UCSD-AML1 (cell line): Measurements from ENCODE around the gene WWOX.
"Not testable (repeated sequence)": the region's sequence is repeated elsewhere in the genome, so short reads cannot be mapped to it uniquely, and the experiment has no call there.

Experiments
- DNase-seq: peaks from one replicate; lab custom pipeline; 2025; ENCODE audit not compliant: unreplicated experiment; lab: John Stamatoyannopoulos, UW

WWOX gene

GRCh38 chr16:78667675-78668074 lies 568.2 kb downstream of the WWOX start:
- no peak for DNase-seq

GRCh38 chr16:78668393-78668792 lies 568.9 kb downstream of the WWOX start:
- no peak for DNase-seq

DNA sequence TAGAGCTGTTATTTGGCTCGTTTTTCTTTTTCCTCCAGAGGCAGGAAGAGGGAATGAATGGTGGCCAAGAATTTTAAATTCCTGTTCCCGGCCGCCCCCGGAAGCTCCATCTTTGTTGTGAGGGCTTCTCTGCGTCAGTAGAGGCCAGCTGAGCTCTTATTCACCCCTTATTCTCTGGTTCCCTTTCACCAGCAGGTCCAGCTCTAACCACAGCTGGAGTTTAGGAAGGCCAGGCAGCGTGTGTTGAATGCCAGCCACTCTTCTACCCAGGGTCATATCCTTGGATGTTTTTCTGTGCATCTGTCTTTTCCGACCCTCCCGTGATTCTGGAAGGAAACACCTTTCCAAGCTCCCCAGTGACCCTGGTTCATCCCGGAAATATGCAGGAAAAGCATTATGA lies 570.5 kb downstream of the WWOX start:
- DNase-seq = no peak

DNA sequence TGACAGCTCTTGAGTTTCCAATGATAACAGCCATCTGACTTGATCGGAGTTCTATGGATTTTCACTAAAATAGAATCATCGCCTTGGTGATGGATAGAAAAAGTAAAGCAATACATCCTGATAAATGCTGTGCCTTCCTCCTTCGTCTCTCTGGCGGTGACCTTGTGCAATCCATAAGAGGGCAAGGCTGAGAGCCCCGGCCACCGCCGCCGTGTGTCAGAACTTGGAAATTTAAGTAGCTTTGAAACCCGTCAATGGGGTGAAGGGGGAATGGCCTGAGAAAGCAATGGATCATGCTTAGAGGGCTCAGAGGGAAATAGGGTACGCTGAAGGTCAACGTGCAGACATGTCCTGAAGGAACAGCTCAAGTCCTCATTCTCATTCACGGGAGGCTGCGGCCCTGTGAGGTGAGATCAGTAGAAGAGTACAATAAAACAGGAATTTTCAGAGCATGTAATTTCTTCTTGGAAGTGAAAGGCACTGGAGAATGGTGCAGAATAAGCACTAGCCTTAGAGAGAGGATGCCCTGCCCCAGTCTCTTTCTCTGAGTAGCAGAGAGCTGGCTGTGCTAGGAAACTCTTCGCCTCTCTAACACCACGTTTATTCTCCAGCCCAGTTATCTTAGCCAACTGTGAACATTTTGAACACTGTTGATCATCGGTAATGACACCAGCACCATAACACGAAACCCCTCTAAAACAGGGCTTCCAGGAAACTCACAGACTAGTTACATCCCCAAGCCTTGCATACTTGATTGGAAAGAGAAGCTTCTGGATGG lies 573.5 kb downstream of the WWOX start:
- no peak for DNase-seq

DNA sequence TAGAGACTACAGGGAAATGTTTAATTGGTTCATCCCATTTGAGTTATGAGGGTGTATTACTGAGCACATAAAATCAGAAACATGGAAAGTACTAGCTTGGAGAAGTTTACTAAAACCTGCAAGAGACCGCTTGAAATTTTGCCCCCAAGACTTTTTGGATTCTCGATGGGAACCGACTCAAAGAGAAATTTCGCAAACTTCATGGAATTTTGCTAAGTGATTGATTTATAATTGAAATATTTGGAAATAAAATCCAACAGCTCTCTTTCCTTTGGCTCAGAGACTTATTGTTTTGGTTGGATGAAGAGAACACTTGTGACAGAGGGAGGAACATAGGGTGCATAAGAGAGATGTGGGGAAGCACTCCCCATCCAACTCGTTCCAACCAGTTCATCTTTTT lies 574.4 kb downstream of the WWOX start:
- DNase-seq = no peak

- no peak for DNase-seq
Measured at GRCh38 chr16:78675312-78675711, 575.9 kb downstream of the WWOX start.

DNA sequence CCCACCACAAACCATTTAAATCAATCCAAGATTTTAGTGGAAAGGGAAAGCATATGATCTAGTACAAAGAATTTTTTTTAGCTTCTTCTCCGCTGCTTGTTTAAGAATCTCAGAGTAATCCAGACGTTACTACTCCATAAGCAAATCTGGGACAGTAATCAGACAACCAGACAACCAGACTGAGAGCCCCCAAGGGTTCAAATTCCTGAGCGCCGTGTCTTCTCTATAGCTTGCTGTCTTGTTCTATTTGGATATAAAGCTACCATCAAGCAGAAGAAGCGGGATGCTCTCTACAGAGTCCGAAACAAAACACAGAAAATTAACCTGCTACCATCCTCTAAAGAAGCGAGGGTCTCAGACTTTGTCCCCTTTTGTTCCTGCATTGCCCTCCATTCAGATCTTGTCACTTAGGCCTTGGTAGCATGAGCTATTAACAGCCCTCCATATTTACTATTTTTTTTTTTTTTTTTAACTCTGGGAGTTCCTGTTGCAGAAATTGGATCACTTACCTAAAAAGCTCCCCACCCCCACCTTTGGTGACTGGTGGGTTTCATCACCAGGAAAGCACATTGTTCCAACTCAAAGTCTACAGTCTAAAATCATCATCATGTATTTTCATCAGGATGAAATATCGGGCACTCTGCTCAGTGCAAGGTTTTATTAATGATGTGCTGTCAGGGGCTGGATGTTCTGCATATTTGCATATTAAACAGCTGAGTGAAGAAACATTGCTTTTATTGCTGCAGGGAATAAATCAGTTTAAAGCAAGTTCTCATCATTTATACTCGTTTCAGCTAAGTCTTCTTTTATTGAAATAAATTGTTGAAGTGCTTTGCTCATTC lies 576.7 kb downstream of the WWOX start:
- no peak for DNase-seq

DNA sequence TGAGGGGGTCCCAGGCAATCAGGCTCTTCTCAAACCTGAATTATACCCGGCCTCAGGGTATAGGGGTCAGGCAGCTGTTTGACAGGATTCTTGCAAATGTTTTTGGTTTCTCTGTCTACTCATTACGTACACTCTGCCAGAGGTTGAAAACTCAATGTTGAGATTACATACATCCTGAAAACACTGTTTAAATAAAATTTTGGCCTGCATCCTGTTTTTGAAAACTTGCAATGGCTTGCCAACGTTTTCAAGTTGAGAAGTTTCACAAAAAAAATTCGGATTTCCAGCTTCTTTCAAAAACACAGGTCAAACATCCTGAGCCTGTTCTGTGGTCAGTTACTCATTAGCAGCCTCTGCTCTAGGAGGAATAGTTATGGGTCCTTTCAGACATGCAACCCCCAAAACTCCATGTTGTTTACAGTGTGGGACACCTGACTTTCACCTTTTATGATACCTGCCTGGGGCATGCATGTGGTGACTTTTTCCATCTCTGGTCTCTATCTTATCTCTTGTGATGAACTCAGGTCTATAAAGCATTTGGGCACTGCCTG lies 577.8 kb downstream of the WWOX start:
- DNase-seq = no peak

- DNase-seq = no peak
Measured at GRCh38 chr16:78679546-78679945, 580.1 kb downstream of the WWOX start.

GRCh38 chr16:78681743-78682142 lies 582.3 kb downstream of the WWOX start:
- DNase-seq = no peak

DNA sequence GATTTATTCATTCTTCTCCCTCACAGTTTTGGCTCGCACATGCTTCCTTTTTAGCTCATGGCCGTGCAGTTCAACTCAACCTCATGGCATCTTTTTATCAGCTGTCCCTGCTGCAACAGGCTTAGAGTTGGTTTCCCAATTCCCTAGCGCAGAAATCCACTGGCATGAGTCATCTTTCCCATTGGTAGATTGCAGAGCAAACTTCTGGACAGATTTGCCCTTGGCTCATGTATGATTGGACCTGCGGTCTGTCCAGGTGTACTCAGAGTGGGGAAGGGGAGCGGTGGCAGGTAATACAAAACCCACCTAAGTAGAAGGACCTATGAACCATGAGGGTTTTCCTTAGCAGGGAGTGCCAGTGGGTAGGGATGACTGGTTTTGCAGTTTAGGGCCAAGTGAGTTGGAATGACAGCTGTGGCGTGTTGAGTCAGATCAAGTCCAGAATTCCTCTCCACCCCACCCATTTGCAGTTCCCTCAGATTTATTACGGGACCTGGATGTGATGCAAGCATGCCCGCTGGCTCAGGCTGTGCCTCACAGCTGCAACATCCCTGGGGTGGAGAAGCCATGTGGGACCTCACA lies 584.7 kb downstream of the WWOX start:
- DNase-seq = no peak

- DNase-seq = no peak
Measured at GRCh38 chr16:78684655-78685375, 585.4 kb downstream of the WWOX start.

- no peak for DNase-seq
Measured at GRCh38 chr16:78686601-78687000, 587.1 kb downstream of the WWOX start.

- DNase-seq = no peak
Measured at GRCh38 chr16:78689028-78689427, 589.6 kb downstream of the WWOX start.

DNA sequence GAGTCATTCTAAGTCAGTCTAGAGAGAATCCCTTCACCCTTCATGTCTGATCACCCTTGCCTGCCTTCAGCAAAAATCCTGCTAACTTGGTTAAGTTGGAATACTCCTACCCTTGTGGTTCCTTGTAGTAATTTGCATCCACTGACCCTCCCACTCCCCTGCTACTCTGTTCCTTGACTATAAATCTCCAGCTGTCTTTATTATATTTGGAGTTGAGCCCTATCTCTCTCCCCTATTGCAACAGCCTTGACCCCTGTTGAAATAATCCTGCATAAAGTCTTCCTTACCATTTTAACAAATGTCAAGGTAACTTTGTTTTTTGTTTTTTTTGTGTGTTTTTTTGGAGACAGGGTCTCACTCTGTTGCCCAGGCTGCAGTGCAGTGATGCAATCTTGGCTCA lies 590.1 kb downstream of the WWOX start:
- no peak for DNase-seq

DNA sequence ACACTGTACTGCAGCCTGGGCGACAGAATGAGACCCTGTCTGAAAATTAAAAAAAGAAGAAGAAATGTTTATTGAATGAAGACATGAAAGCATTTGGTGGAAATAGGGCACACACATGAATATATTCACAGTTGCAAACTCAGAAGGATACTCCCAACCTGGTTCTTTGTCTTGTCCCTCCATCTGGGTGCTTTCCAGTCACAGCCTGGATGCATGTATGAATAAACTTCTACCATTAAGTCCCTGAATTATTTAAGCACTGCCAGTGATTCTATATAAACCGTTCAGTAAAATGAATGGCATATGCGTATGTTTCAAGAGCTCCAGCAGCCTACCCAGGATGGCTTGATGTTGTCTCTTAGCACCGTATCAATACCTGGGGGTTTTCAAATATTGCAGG lies 591.1 kb downstream of the WWOX start:
- no peak for DNase-seq

GRCh38 chr16:78691746-78692145 lies 592.3 kb downstream of the WWOX start:
- not testable (repeated sequence) for DNase-seq

DNA sequence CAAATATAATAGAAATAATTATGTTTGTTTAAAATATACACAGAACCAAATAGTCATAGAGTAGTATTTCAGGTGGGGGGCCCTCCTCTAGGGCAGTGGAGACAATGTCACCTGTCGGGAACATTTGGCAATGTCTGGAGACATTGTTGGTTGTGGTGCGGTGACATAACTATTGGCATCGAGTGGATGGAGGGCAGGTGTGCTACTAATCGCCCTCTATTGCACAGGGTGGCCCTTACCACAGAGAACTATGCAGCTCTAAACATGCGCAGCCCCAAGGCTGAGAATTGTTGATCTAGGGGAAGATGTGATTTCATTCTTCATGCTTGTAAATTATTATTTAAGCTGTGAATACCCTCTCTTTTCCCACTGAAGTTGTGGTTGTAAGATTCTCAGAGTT lies 594.0 kb downstream of the WWOX start:
- no peak for DNase-seq

- no peak for DNase-seq
Measured at GRCh38 chr16:78694414-78694813, 595.0 kb downstream of the WWOX start.

DNA sequence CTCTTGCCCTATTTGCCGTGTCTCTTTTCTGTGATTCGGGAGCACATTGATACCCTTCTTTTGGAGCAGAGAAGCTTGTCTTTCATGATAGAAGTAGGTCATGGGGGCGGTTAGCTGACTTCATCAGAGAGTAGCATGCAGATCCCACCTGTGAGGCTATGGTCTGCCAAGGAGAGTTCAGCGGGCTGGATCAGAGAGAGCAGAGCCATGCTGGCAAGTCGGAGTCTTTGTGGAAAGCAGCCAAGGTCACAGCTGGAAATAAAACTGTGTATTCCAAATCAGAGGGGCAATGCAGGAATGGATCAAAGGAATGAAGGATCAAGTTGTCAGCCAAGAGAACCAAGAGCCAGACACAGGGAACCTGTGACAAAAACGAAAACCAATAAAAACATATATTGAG lies 595.9 kb downstream of the WWOX start:
- DNase-seq = no peak

GRCh38 chr16:78696797-78697196 lies 597.3 kb downstream of the WWOX start:
- no peak for DNase-seq
